Endothelial cell of umbilical vein (primary cell): ENCODE measurements around the gene DIP2A.

Experiments used
- EZH2 ChIP-seq: IDR thresholded peaks from 2 replicates; pipeline ENCODE4 v1.6.1; 2012; ENCODE audit warnings: borderline replicate concordance, low read depth, mild to moderate bottlenecking, moderate library complexity, low read length, inconsistent platforms; ENCODE audit not compliant: severe bottlenecking
- GATA2 ChIP-seq: IDR thresholded peaks from 2 replicates; pipeline ENCODE4 v1.7.0; 2011; ENCODE audit warnings: low read depth, mild to moderate bottlenecking, moderate library complexity, mixed read lengths, low read length; ENCODE audit not compliant: insufficient read length, insufficient read depth
- JUN ChIP-seq: IDR thresholded peaks from 2 replicates; pipeline ENCODE4 v1.6.1; 2011; ENCODE audit warnings: borderline replicate concordance, low read depth; ENCODE audit not compliant: insufficient read length, insufficient read depth
- MYC ChIP-seq: IDR thresholded peaks from one replicate; pipeline ENCODE4 v1.6.1; 2011; ENCODE audit warnings: mild to moderate bottlenecking, low read depth, low read length
- POLR2A ChIP-seq: IDR thresholded peaks from 2 replicates; pipeline ENCODE4 v1.6.1; 2012; ENCODE audit warnings: low read depth, mild to moderate bottlenecking, control low read depth, low read length
- POLR2AphosphoS5 ChIP-seq: IDR thresholded peaks from 2 replicates; pipeline ENCODE4 v1.6.1; 2012; ENCODE audit warnings: low read depth, mild to moderate bottlenecking, control low read depth, low read length, moderate library complexity; ENCODE audit not compliant: insufficient read depth
- TF ChIP-seq, protein P1 (sequence below), 2 donors: IDR thresholded peaks; 1 replicate in 1 of 2; 2 replicates in 1 of 2; pipeline ENCODE4 v1.5.1; 2011; ENCODE audit warnings: low read length in 2 of 2, mild to moderate bottlenecking in 2 of 2, moderate library complexity in 2 of 2, control low read depth in 1 of 2, inconsistent platforms in 1 of 2, low read depth in 1 of 2; ENCODE audit not compliant: insufficient read depth in 1 of 2; ENCODE audit errors: extremely low read depth in 1 of 2

DNA sequence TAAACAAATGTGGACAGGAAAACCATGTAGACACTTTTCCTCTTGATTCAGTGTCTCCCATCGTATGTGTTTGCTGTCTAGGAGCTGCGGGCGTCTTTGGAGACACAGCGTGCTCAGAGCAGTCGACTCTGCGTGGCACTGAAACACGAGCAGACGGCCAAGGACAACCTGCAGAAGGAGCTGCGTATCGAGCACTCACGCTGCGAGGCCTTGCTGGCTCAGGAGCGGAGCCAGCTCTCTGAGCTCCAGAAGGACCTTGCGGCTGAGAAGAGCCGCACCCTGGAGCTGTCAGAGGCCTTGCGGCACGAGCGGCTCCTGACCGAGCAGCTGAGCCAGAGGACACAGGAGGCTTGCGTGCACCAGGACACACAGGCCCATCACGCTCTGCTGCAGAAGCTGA lies 27.2 kb upstream of the DIP2A start:
- TF ChIP-seq, protein P1, sequence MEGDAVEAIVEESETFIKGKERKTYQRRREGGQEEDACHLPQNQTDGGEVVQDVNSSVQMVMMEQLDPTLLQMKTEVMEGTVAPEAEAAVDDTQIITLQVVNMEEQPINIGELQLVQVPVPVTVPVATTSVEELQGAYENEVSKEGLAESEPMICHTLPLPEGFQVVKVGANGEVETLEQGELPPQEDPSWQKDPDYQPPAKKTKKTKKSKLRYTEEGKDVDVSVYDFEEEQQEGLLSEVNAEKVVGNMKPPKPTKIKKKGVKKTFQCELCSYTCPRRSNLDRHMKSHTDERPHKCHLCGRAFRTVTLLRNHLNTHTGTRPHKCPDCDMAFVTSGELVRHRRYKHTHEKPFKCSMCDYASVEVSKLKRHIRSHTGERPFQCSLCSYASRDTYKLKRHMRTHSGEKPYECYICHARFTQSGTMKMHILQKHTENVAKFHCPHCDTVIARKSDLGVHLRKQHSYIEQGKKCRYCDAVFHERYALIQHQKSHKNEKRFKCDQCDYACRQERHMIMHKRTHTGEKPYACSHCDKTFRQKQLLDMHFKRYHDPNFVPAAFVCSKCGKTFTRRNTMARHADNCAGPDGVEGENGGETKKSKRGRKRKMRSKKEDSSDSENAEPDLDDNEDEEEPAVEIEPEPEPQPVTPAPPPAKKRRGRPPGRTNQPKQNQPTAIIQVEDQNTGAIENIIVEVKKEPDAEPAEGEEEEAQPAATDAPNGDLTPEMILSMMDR (IDR thresholded peaks at IDR 0.05; ENCODE audit: extremely low read depth in 1 of 2, insufficient read depth in 1 of 2, low read depth in 1 of 2, low read length in 2 of 2), result no peak
- TF ChIP-seq POLR2A (no peak), POLR2AphosphoS5 (no peak), MYC (no peak), EZH2 (no peak), GATA2 (no peak), JUN (no peak)
